Endometrial microvascular endothelial cells (primary cell): ENCODE results near the gene C6orf62. TPM values are rescaled to one million over a fixed set of nuclear protein-coding genes. Genes with fewer than 3 reads are reported as not detected.
"Not testable (repeated sequence)": the region's sequence is repeated elsewhere in the genome, so short reads cannot be mapped to it uniquely, and the experiment has no call there.

Source experiments
- in situ Hi-C: cut with HindIII; loops from 2 replicates; pipeline ENCODE4 v1.10.0; 2017; ENCODE audit warnings: low sequenced_read_pairs, low pct_unique_long_range_greater_than_20kb; ENCODE audit errors: inconsistent ontology term
- total RNA-seq: library from RNA; depleted of rRNA; stranded (reverse); fragments of >200 nt; gene quantifications from one replicate; pipeline ENCODE4 v1.2.3, GENCODE V29; 2015; ENCODE audit errors: inconsistent ontology term

Gene C6orf62
- total RNA-seq, 1 donor from 2014 or later, result 165 TPM

DNA sequence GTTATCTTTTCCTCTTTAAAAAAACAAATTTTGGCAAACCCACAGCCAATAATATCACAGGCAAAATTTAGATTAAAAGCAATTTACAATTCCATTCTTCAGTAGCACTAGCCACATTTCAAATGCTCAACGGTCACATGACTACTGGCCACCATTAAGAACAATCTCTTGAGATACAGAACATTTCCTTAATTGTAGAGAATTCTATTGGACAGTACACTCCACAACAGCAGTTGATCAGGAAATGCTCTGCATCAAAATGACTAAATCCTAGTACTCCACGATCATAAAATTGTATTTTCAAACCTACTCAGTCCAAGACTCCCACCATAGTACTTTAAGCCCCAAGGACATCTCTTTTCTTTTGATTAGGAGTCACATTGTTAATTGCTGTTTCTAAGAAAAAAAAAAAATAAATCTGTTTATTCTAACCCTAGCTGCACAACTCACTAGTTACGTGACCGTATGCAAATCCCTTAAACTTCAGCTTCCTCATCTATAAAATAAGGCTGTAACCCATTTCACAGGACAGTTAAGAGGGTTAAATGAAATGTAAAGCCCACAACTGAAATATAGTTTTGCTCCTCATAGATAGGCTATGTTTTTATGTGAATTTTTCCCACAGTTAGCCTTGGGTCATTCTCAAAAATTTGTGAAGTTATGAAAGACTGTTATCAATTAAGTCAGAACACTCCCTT, 9.8 kb downstream of the C6orf62 start:
- in situ Hi-C loops, result no loop called here

DNA sequence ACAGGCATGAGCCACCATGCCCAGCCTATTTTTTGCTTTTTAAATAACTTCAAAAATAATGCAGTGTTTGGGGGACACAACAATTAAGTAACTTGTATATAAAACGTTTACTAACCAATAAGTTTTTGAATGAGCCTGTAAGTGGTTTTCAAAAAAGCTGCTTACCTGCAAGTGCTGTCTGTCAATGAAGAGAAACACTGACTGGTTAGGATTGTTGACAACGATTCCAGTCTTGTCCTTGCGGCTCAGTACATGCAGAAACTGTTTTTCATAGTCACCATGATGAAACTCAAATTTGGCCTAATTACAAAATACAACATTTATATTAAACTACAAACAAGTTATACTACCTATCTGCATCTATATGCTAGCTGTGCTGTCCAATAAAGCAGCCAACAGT, 10.3 kb downstream of the C6orf62 start:
- in situ Hi-C loops, result no loop called here

DNA sequence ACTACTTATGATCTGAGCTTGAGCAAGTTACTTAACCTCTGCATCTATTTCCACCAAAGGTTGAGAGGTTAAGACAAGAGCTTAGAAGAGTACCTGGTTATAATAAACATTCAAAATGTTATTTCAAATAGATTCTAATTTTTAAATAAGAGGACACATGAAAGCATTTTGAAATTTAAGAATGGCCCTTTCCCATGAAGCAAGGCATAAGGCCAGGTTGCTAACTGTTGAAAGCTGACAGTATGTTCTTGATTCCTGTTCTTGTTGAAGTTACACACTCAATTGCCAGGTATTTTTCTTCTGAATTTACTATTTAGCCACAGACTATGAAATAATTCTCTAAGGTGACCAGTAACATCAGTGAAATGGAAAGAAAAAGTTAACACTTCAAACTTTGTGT, 14.5 kb downstream of the C6orf62 start:
- in situ Hi-C loops, result no loop called here

DNA sequence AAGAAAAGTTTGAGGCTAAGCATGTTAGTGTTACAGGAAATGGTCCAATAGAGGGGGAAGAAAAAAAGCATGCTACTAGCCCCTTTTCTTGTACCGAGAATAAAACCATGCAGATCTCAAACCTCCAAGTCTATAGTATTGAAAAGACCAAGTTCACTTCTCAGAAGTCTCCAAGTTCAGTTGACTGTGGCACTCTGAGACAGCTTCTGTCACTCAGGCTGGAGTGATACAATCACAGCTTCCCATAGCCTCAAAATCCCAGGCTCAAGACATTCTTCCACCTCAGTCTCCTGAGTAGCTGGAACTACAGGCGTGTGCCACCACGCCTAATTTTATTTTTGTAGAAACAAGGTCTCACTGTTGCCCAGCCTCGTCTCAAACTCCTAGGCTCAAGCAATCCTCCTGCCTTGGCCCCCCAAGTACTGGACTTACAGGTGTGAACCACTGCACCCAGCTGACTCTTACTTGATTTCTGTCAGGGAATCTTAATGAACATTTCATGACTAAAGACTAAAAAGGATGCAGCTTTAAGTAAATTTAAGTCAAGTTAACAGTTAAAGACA, 16.2 kb downstream of the C6orf62 start:
- in situ Hi-C loops, result no loop called here

DNA sequence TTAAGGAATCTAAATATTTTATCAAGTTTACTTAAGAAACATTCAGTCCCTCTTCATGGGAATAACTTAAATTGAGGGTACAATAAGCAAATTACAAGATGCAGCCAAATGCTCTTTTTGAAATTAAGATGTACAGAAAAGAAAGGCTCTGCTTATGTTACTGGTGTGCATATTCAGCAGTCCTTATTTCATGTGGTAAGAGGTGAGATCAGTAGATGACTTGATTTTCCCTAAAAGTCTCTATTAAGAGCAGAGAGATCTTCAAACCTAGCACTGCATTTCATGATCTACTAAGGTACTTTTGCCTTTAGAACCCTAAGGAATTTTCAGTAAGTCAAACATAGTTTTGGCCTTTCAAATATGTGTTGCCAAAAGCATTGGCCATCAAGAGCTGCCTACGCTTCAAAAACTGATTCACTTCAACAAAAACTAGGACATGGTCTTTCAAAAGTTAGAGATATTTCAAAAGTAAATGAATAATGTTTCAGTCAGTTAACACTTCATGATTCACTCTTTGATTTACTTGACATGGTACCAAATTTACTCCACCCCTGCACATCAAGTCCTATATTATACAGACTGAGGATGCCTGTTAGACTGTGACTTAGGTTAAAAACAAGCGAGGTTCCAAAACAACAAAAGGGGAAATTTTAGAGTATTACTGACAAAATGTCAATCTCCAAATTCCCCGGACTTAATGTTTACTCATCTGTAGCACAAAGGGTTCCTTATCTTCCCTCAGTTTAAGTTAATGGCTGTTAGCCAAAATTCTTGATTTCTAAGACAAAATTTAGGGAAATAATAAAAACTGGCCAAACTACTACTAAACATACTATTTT, 19.2 kb downstream of the C6orf62 start:
- in situ Hi-C loops, result no loop called here

DNA sequence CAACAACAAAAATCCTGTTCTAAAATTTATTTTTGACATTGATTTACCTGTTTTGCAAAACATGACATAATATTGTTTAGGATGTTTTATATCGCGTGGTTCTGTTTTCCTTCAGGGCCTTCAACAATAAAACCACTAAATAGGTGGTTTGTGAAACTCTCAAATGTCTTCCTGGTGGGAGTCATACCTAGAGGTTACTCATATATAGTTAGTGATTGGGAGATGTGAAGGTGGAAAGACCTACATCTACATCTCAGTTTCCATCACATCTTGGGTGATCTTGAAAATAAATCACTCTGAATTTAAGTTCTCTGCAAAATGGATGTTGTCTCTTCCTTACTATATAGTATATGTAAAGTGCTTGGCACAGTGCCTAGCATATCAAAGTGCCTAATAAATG, 22.9 kb downstream of the C6orf62 start:
- in situ Hi-C loops, result no loop called here

DNA sequence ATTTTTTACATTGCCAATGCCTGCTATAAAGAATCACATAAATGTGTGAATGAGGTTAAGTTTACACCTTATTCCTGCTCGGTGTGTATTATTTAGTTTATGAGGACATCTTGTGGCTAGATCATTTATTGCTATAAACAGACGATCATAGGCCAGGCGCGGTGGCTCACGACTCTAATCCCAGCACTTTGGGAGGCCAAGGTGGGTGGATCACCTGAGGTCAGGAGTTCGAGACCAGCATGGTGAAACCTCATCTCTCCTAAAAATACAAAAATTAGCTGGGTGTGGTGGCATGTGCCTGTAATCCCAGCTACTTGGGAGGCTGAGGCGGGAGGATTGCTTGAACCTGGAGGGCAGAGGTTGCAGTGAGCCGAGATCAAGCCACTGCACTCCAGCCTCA, 23.3 kb downstream of the C6orf62 start:
- in situ Hi-C loops, result not testable (repeated sequence)

DNA sequence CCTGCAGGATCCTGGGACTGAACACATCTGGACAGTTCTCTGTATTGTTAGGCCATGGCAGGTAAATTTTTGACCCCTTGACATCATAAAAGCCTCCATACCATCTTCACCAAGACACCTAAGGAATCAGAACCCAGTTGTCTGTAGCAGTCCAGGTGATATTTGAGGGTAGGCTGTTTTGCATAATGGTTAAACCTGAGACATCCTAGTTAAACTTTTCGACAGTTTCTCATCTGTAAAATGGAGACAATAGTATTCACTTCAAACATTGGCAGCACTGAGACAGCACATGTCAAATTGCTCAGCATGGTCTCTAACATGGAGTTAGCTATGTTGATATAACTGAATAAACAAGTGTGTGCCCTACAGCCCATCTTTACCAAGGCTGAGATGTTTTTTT, 24.8 kb downstream of the C6orf62 start:
- in situ Hi-C loops, result no loop called here

DNA sequence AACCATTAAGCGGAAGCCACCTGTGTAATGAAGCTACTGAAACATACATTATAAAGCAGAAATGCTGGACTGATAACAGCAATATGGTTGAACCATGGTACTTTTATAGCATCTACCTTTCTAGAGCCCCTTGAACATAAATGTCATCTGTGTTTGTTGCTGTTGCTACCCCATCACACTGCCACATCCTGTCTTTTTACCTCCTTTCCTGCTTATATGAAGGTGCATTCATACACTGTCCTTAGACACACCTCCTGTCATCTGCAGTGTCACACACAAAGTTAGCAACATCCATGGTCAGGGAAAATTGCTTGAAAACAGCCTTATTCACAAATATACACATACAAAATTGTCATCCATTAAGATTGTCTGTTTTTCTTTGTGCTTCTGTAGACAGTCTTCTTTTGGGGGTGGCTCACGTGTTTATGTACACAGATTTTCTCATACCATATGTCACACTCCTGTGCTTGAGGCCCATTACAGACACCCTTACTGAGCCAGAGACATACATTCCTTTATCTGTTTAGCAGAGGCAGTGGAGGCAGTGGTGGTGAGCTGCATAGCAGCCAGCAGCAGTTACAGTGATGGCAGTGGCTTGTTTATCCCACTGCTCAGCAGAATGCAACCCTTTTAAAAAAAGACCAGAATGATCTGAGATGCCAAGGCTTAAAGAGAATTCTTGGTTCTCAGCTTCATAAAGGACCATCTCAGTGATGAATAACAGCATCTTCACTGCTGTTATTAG, 25.9 kb downstream of the C6orf62 start:
- in situ Hi-C loops, result no loop called here

DNA sequence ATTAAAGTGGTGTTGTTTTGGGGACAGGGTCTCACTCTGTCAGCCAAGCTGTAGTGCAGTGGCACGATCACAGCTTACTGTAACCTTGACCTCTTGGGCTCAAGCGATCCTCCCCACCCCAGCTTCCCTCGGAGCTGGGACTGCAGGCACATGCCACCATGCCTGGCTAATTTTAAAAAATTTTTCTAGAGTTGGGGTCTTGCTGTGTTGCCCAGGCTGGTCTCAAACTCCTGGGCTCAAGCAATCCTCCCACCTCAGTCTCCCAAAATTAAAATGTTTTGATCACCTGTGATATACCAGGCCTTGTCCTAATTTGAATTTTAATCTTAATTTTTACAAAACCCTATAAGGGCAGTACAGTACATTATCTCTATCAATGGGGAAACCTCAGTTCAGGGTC, 26.5 kb downstream of the C6orf62 start:
- in situ Hi-C loops, result no loop called here

DNA sequence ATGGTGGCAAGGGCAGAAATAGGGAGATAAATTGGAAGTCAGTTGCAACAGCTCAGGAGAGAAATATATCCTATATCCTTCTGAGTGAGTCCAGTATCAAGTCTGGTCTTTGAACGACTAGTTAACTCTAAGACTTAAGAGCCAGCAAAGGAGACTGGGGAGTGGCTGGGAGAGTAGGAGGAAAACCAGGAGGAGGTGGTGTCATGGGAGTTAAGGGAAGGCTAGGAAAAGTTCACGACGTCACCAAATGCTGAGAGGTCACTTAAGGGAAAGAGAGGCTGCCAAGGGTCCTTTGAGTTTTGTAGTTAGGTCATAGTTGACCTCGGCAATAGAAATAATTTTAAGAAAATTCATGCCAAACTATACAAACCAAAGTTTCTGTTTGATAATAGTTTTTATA, 27.0 kb downstream of the C6orf62 start:
- in situ Hi-C loops, result no loop called here

DNA sequence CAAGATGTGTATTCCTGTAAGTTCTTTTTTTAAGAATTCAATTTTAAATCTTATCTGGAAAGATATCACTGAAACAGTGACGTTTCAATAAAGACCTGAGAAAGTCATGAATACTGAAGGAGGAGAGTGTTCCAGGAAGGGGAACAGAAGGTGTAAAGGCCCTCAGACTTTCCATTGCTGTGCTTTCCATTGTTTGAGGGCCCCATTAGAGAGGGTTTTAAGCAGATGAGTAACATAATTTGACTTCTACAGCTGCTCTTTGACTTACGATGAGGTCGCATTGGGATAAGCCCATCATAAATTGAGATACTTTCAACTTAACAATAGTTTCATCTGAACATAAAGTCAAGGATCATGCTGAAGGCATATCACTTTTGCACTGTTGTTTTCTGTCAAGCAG, 27.4 kb downstream of the C6orf62 start:
- in situ Hi-C loops, result no loop called here

DNA sequence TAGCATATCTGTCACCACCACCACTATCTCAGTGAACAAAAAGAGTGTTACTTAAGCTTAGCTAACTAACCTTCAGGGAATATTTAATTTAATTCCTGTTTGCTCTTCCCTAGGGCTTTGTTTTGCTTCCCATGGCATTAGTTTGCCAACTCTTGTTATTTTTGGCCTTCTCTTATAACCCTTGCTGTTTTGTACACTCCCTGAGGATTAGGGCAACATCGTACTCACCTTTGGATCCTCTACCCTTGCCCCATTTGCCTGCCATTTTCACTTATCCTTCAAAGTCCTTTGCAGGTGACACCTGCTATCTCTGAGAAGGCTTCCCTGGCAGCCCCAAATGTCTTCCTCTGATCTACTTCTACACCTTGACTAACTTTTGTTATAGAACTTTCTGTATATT, 28.4 kb downstream of the C6orf62 start:
- in situ Hi-C loops, result no loop called here

DNA sequence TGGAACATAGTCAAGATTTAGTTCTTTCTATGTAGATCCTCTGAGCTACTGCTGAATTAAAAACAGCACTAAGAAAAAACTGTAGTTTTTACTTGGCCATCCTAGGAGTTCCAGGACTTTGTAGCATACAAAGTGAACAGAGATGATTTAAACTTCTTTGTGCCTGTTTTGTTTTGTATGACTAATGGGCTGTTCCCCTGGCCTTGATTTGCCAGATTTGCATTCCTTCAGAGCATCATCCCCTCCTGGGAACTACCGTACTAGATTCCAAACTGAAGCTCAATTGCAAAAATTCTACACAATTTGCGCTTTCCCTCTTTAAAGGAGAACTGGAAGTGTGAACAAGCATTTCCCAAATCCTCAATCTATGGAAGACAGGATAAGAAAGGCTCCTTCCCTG, 29.0 kb downstream of the C6orf62 start:
- in situ Hi-C loops, result no loop called here

DNA sequence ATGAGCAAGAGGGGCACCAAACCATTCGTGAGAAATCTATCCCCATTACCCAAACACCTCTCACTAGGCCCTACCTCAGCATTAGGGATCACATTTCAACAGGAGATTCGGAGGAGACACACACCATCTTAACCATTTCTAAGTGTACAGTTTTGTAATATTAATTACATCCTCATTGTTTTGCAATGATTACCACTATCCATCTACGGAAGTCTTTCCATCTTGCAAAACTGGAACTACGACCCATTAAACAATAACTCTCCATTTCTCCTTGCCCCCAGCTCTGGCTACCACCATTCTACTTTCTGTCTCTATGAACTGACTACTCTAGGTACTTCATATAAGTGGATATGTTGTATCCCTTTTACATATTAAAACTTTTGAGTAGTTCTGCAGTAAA, 32.0 kb downstream of the C6orf62 start:
- in situ Hi-C loops, result no loop called here

DNA sequence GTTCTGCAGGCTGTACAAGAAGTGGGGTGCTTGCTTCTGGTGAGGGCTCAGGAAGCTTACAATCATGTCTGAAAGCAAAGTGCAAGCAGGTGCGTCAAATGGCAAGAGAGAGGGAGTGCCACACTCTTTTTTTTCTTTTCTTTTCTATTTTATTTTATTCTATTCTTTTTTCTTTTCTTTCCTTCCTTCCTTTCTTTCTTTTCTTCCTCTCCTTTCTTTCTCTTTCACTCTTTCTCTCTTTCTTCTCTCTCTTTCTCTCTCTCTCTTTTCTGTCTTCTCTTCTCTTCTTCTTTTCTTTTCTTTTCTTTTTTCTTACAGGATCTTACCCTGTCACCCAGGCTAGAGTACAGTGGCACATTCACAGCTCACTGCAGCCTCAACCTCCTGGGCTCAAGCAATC, 32.5 kb downstream of the C6orf62 start:
- in situ Hi-C loops, result no loop called here

DNA sequence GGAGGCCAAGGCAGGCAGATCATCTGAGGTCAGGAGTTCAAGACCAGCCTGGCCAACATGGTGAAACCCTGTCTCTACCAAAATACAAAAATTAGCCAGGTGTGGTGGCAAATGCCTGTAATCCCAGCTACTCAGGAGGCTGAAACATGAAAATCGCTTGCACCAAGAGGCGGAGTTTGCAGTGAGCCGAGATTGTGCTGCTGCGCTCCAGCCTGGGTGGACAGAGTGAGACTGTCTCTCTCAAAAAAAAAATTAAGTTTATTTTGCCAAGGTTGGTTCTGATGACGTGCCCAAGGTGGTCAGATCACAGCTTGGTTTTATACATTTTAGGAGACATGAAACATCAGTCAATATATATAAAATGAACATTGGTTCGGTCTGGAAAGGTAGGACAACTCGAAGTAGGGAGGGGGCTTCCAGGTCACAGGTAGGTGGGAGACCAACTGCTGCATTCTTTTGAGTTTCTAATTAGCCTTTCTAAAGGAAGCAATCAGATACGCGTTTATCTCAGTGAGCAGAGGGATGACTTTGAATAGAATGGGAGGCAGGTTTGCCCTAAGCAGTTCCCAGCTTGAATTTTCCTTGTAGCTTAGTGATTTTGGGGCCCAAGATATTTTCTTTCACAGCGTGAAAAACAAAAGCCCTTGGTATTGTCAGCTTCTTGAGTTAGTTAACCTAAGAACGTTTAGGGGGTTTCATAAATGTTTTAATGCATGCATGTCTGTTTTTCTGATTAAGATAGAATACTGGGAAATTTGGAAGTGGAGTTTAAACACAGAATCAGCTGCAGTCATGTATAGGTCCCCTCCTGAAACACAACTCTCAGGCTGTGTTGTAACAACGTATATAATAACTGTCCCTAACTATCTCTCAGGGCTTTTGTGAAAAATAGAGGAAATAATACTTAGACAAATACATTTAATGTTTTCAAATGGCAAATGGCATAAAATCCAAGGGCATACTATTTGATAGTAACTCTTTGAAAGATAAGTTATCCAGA, 35.4 kb downstream of the C6orf62 start:
- in situ Hi-C loops, result no loop called here

DNA sequence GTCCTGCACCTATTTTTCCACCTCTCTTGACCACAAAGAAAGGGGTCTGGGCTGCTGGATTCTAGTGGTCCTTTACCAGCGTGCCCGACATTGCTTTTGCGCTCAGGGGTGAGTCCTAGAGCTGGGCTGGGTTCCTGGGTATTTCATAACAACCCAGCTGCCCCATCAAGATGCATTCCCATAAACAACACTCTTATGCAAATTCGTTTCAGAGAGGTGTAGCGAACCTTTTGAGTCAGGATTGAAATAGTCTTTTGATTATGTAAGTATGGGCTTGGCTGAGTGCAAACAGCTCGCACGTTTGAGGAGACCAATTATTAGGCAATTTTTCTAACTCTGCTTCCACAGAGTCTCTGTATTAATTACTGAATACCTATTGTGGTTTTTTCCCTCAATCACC, 38.4 kb downstream of the C6orf62 start:
- in situ Hi-C loops, result no loop called here
